Fibroblast of lung (primary cell): ENCODE measurements around the gene TPP2. TPM values are rescaled to one million over a fixed set of nuclear protein-coding genes. Genes with fewer than 3 reads are reported as not detected.

Source experiments
- DNase-seq, 2 donors: peaks; one replicate each; pipeline versions ENCODE4 v3.0.0 to v3.0.0-alpha.2; 2010; ENCODE audit warnings: low read depth in 2 of 2
- H2AFZ ChIP-seq: 2 replicates; pipeline ENCODE4 v1.5.1; 2012; ENCODE audit warnings: low read length, control low read depth, inconsistent platforms
- H3K27ac ChIP-seq: 2 replicates; pipeline ENCODE4 v1.5.1; 2011; ENCODE audit warnings: low read length, control low read depth; ENCODE audit not compliant: insufficient read depth
- H3K27me3 ChIP-seq: 2 replicates; pipeline ENCODE4 v1.5.1; 2011; ENCODE audit warnings: mild to moderate bottlenecking, low read length; ENCODE audit not compliant: control insufficient read depth, insufficient read depth
- H3K36me3 ChIP-seq: 2 replicates; pipeline ENCODE4 v1.5.1; 2011; ENCODE audit warnings: low read length; ENCODE audit not compliant: control insufficient read depth, insufficient read depth
- H3K4me1 ChIP-seq: 2 replicates; pipeline ENCODE4 v1.5.1; 2011; ENCODE audit warnings: low read length; ENCODE audit not compliant: control insufficient read depth, insufficient read depth; ENCODE audit errors: extremely low read depth
- H3K4me2 ChIP-seq: 2 replicates; pipeline ENCODE4 v1.5.1; 2011; ENCODE audit warnings: low read length, control low read depth; ENCODE audit not compliant: insufficient read depth; ENCODE audit errors: extremely low read depth
- H3K4me3 ChIP-seq, 4 experiments: fragments of 200-600 bp in 1 of 4; sonication (generic) in 1 of 4; replicated peaks in 1 of 4; 2 replicates each; pipeline ENCODE4 v1.5.1; 2011 to 2016; ENCODE audit warnings: low read length in 4 of 4, low read depth in 3 of 4, mild to moderate bottlenecking in 3 of 4, control low read depth in 2 of 4, inconsistent platforms in 1 of 4, mixed read lengths in 1 of 4; ENCODE audit not compliant: insufficient read depth in 1 of 4; ENCODE audit errors: control extremely low read depth in 1 of 4
- H3K79me2 ChIP-seq: 2 replicates; pipeline ENCODE4 v1.5.1; 2012; ENCODE audit warnings: mild to moderate bottlenecking, low read length, inconsistent platforms; ENCODE audit not compliant: control insufficient read depth, insufficient read depth
- H3K9ac ChIP-seq: 2 replicates; pipeline ENCODE4 v1.5.1; 2011; ENCODE audit warnings: mild to moderate bottlenecking, low read length, control low read depth; ENCODE audit not compliant: insufficient read depth
- H3K9me3 ChIP-seq: 2 replicates; pipeline ENCODE4 v1.5.1; 2012; ENCODE audit warnings: low read depth, low read length; ENCODE audit not compliant: control insufficient read depth, insufficient read depth
- H4K20me1 ChIP-seq: 2 replicates; pipeline ENCODE4 v1.5.1; 2011; ENCODE audit warnings: low read length; ENCODE audit not compliant: control insufficient read depth, insufficient read depth; ENCODE audit errors: extremely low read depth
- EZH2 ChIP-seq: IDR thresholded peaks from 2 replicates; pipeline ENCODE4 v1.5.1; 2012; ENCODE audit warnings: low read length, control low read depth, mild to moderate bottlenecking; ENCODE audit errors: missing control alignments
- polyA plus RNA-seq, 2 donors: library from polyadenylated mRNA; depleted of rRNA in 1 of 2; stranded (reverse) in 1 of 2; unstranded in 1 of 2; fragments of >200 nt; gene quantifications; 2 replicates each; pipeline ENCODE4 v1.2.1, GENCODE V29; 2011 to 2012; ENCODE audit warnings: missing spikeins in 1 of 2
- total RNA-seq: library from RNA; depleted of rRNA; stranded (reverse); fragments of >200 nt; gene quantifications from 2 replicates; pipeline ENCODE4 v1.2.1, GENCODE V29; 2014
- TF ChIP-seq, protein P1 (sequence below), 2 donors: IDR thresholded peaks in 1 of 2; conservative IDR thresholded peaks in 1 of 2; 1 replicate in 1 of 2; 2 replicates in 1 of 2; pipeline ENCODE4 v1.5.1; 2011 to 2012; ENCODE audit warnings: low read length in 2 of 2, control low read depth in 1 of 2, inconsistent platforms in 1 of 2, low read depth in 1 of 2, mild to moderate bottlenecking in 1 of 2

Gene TPP2
- total and polyA plus RNA-seq, 2 donors (not counting 1 experiment from before 2014, with no cell fraction given) = 45.0 to 60.3 TPM

DNA sequence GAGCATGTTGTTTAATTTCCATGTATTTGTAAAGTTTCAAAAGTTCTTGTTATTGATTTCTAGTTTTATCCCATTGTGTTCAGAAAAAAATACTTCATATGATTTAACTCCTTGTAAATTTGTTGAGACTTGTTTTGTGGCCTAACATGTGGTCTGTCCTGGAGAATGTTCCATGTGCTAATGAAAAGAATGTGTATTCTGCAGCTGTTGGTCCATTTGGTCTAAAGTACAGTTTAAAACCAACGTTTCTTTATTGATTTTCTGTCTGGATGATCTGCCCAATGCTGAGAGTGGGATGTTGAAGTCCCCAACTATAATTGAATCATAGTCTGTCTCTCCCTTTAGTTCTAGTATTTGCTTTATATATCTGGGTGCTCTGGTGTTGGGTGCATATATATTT, 34.9 kb upstream of the TPP2 start:
- Histone ChIP-seq H3K27me3 (no peaks in the 10 kb centered on the region), H4K20me1 (no peaks in the 10 kb centered on the region), H3K4me1 (no peaks in the 10 kb centered on the region), H3K36me3 (no peaks in the 10 kb centered on the region), H3K27ac (no peak overlapping the region), H3K9me3 (no peaks in the 10 kb centered on the region), H2AFZ (no peak overlapping the region), H3K9ac (no peak overlapping the region), H3K79me2 (no peaks in the 10 kb centered on the region), H3K4me3 (no peak overlapping the region), H3K4me2 (no peak overlapping the region)
- no peak for TF ChIP-seq EZH2
- TF ChIP-seq, protein P1, sequence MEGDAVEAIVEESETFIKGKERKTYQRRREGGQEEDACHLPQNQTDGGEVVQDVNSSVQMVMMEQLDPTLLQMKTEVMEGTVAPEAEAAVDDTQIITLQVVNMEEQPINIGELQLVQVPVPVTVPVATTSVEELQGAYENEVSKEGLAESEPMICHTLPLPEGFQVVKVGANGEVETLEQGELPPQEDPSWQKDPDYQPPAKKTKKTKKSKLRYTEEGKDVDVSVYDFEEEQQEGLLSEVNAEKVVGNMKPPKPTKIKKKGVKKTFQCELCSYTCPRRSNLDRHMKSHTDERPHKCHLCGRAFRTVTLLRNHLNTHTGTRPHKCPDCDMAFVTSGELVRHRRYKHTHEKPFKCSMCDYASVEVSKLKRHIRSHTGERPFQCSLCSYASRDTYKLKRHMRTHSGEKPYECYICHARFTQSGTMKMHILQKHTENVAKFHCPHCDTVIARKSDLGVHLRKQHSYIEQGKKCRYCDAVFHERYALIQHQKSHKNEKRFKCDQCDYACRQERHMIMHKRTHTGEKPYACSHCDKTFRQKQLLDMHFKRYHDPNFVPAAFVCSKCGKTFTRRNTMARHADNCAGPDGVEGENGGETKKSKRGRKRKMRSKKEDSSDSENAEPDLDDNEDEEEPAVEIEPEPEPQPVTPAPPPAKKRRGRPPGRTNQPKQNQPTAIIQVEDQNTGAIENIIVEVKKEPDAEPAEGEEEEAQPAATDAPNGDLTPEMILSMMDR (conservative IDR thresholded peaks at IDR 0.05 in 1 of 2, IDR thresholded peaks at IDR 0.05 in 1 of 2; ENCODE audit: low read depth in 1 of 2, low read length in 2 of 2) = no peak
- no peak for DNase-seq

DNA sequence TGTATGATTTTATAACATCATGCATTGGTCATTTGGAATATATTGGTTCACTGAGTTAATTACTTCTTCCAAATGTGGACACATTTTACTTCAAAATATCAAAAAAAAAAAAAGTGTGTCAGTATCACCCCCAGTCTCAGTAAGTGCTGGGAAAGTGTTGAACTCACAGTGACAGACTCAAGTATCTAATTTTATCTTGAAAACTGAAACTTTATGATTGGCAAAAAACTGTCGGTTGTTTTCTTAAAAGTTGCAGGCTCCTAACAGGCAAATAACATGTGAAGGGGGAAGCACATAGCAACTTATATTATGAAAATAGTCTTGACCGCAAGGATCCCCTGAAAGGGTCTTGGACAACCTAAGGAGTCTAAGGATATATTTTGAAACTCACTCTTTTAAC, 33.5 kb upstream of the TPP2 start:
- Histone ChIP-seq H4K20me1 (no peaks in the 10 kb centered on the region), H3K79me2 (no peaks in the 10 kb centered on the region), H3K4me3 (no peak overlapping the region), H3K4me2 (no peak overlapping the region), H3K4me1 (no peaks in the 10 kb centered on the region), H3K27ac (no peak overlapping the region), H3K9ac (no peak overlapping the region), H3K27me3 (no peaks in the 10 kb centered on the region), H3K9me3 (no peaks in the 10 kb centered on the region), H2AFZ (no peak overlapping the region), H3K36me3 (no peaks in the 10 kb centered on the region)
- TF ChIP-seq, protein P1 (conservative IDR thresholded peaks at IDR 0.05 in 1 of 2, IDR thresholded peaks at IDR 0.05 in 1 of 2; ENCODE audit: low read depth in 1 of 2, low read length in 2 of 2) = no peak
- TF ChIP-seq EZH2 = no peak
- no peak for DNase-seq

DNA sequence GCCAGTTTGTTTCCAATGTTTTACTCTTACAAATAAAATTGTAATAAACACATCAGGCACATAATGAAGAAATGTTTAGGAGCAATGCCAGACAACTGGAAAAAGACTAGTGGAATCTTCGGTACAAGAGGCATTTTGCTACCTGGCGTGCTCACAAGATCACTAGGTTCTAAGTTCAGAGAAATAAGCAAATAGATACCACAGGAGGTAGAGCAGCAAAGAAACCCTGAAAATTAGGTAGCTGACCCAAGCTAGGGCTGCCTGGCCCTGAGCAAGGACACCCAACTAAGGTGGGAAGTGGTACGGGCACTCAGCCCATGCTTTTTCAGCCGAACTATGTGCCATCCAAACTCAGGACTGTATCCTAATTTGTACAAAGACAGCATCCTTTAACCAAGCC, 32.2 kb upstream of the TPP2 start:
- no peaks in the 10 kb centered on the region for H4K20me1 ChIP-seq
- H3K79me2 ChIP-seq = no peaks in the 10 kb centered on the region
- H3K36me3 ChIP-seq = no peaks in the 10 kb centered on the region
- no peak for TF ChIP-seq EZH2
- TF ChIP-seq, protein P1 (conservative IDR thresholded peaks at IDR 0.05 in 1 of 2, IDR thresholded peaks at IDR 0.05 in 1 of 2; ENCODE audit: low read depth in 1 of 2, low read length in 2 of 2) = no peak
- no peak overlapping the region for H2AFZ ChIP-seq
- H3K4me1 ChIP-seq = no peaks in the 10 kb centered on the region
- DNase-seq = no peak
- H3K27ac ChIP-seq = no peak overlapping the region
- no peaks in the 10 kb centered on the region for H3K9me3 ChIP-seq
- H3K9ac ChIP-seq = no peak overlapping the region
- H3K4me2 ChIP-seq = no peak overlapping the region
- H3K4me3 ChIP-seq = no peak overlapping the region
- H3K27me3 ChIP-seq = no peaks in the 10 kb centered on the region
